ENCODE measurements around the gene EXOC3L4. TPM values are rescaled to one million over a fixed set of nuclear protein-coding genes. Genes with fewer than 3 reads are reported as not detected.

Gene EXOC3L4
- total and polyA plus RNA-seq, 2 donors (not counting 1 experiment from before 2014, with no cell fraction given) = 0.39 to 0.50 TPM

DNA sequence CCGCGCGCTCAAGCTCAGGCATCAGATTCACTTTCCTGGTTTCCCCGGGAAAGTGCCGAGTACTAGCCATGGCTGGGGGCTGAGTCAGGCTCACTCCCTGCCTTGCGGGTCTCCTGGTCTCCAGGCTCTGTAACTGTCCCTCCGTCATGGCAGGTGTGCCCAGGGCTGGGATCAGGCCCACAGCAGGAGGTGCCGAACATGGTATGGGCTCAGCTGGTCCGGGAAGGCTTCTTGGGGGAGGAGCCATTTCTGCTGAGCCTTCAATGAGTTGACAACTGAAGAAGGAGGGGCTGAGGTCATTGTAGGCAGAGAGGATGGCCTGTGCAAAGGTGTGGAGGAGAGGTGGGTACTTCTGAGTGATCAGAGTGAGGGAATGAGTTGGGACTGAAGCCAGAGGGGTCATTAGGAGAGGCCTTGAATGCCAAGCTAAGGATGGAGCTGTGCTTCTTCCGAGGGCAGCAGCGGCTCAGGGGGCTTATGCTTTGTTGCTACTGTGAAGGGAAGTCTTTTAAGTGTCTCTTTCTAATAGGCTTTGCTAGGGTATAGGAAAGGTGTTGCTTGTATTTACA is 769 bp downstream of the EXOC3L4 start:
- H3K4me2 ChIP-seq (ENCODE audit: extremely low read depth, insufficient read depth, low read length) = no peak overlapping the region
- TF ChIP-seq, protein P1, sequence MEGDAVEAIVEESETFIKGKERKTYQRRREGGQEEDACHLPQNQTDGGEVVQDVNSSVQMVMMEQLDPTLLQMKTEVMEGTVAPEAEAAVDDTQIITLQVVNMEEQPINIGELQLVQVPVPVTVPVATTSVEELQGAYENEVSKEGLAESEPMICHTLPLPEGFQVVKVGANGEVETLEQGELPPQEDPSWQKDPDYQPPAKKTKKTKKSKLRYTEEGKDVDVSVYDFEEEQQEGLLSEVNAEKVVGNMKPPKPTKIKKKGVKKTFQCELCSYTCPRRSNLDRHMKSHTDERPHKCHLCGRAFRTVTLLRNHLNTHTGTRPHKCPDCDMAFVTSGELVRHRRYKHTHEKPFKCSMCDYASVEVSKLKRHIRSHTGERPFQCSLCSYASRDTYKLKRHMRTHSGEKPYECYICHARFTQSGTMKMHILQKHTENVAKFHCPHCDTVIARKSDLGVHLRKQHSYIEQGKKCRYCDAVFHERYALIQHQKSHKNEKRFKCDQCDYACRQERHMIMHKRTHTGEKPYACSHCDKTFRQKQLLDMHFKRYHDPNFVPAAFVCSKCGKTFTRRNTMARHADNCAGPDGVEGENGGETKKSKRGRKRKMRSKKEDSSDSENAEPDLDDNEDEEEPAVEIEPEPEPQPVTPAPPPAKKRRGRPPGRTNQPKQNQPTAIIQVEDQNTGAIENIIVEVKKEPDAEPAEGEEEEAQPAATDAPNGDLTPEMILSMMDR (conservative IDR thresholded peaks at IDR 0.05 in 1 of 2, IDR thresholded peaks at IDR 0.05 in 1 of 2; ENCODE audit: low read depth in 1 of 2, low read length in 2 of 2) = no peak
- TF ChIP-seq EZH2 (IDR thresholded peaks at IDR 0.05; ENCODE audit: low read length, missing control alignments) = no peak
- no peak overlapping the region for H2AFZ ChIP-seq (ENCODE audit: low read length)
- H3K79me2 ChIP-seq (ENCODE audit: control insufficient read depth, insufficient read depth, low read length) = no peaks in the 10 kb centered on the region
- no peak for DNase-seq (ENCODE audit: low read depth in 2 of 2)
- no peak overlapping the region for H3K9ac ChIP-seq (ENCODE audit: insufficient read depth, low read length)
- H3K27me3 ChIP-seq (ENCODE audit: control insufficient read depth, insufficient read depth, low read length) = no peaks in the 10 kb centered on the region
- H3K36me3 ChIP-seq (ENCODE audit: control insufficient read depth, insufficient read depth, low read length) = no peaks in the 10 kb centered on the region
- H3K4me1 ChIP-seq (ENCODE audit: control insufficient read depth, extremely low read depth, insufficient read depth, low read length) = peaks cover 4% of the 10 kb centered on the region
- H3K9me3 ChIP-seq (ENCODE audit: control insufficient read depth, insufficient read depth, low read depth, low read length) = no peaks in the 10 kb centered on the region
- H3K27ac ChIP-seq (ENCODE audit: insufficient read depth, low read length) = no peak overlapping the region
- H4K20me1 ChIP-seq (ENCODE audit: control insufficient read depth, extremely low read depth, insufficient read depth, low read length) = no peaks in the 10 kb centered on the region
- no peak overlapping the region for H3K4me3 ChIP-seq (replicated peaks in 1 of 4; ENCODE audit: control extremely low read depth in 1 of 4, insufficient read depth in 1 of 4, low read depth in 3 of 4, low read length in 4 of 4)

DNA sequence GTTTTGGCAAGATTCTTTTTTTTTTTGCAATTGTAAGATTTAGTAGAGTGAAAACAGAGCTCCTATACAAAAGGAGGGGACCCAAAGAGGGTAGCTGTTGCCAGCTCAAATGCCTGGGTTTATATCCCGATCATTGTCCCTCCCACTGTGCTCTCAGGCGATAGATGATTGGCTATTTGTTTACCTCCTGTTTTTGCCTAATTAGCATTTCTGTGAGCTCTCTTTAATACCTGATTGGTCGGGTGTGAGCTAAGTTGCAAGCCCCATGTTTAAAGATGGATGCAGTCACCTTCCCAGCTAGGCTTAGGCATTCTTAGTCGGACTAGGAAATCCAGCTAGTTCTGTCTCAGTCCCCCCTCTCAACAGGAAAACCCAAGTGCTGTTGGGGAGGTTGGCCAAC is 1.9 kb downstream of the EXOC3L4 start:
- TF ChIP-seq EZH2 (IDR thresholded peaks at IDR 0.05; ENCODE audit: low read length, missing control alignments) = no peak
- TF ChIP-seq, protein P1 (conservative IDR thresholded peaks at IDR 0.05 in 1 of 2, IDR thresholded peaks at IDR 0.05 in 1 of 2; ENCODE audit: low read depth in 1 of 2, low read length in 2 of 2) = no peak
- Histone ChIP-seq H3K9me3 (ENCODE audit: control insufficient read depth, insufficient read depth, low read depth, low read length) (no peaks in the 10 kb centered on the region), H3K4me1 (ENCODE audit: control insufficient read depth, extremely low read depth, insufficient read depth, low read length) (peaks cover 4% of the 10 kb centered on the region), H3K9ac (ENCODE audit: insufficient read depth, low read length) (no peak overlapping the region), H3K27me3 (ENCODE audit: control insufficient read depth, insufficient read depth, low read length) (no peaks in the 10 kb centered on the region), H3K36me3 (ENCODE audit: control insufficient read depth, insufficient read depth, low read length) (no peaks in the 10 kb centered on the region), H3K79me2 (ENCODE audit: control insufficient read depth, insufficient read depth, low read length) (no peaks in the 10 kb centered on the region), H3K4me3 (replicated peaks in 1 of 4; ENCODE audit: control extremely low read depth in 1 of 4, insufficient read depth in 1 of 4, low read depth in 3 of 4, low read length in 4 of 4) (no peak overlapping the region), H3K27ac (ENCODE audit: insufficient read depth, low read length) (no peak overlapping the region), H2AFZ (ENCODE audit: low read length) (no peak overlapping the region), H4K20me1 (ENCODE audit: control insufficient read depth, extremely low read depth, insufficient read depth, low read length) (no peaks in the 10 kb centered on the region), H3K4me2 (ENCODE audit: extremely low read depth, insufficient read depth, low read length) (no peak overlapping the region)
- DNase-seq (ENCODE audit: low read depth in 2 of 2) = no peak

DNA sequence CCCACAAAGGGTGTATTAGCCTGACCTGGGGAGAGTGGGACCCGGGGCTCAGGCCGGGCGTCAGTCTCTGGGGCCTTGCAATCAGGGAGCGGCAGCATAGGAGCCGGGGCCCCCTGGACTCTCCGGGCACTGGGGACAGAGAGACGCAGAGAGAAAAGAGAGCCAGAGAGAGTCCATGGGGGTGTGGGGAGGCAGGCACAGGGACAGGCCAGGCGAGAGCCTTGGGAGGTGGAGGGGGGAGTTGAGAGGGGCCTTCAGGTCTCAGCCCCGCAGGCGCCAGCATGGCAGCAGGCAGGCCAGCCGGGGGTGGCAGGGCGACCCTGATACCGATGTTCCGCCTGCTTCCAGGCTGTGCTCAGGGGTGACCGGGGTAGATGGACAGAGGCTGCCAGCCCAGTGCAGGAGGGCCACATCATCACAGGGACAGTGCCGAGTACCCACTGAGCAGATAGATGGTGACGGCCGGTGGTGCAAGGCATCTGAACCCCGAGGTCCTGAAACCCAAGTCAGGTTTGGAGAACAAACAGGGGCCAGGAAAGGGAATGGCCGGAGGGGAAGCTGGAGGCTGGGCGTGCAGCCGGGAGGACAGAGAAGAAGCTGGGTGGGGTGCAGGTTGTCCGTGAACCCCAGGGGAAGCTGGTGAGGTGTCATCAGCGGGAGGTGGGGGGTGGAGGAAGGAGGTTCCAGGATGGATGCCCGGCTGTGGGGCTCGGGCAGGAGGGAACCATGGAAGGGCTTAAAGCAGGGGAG is 2.9 kb downstream of the EXOC3L4 start:
- no peaks in the 10 kb centered on the region for H4K20me1 ChIP-seq (ENCODE audit: control insufficient read depth, extremely low read depth, insufficient read depth, low read length)
- no peak overlapping the region for H3K4me2 ChIP-seq (ENCODE audit: extremely low read depth, insufficient read depth, low read length)
- no peak overlapping the region for H3K9ac ChIP-seq (ENCODE audit: insufficient read depth, low read length)
- H3K27ac ChIP-seq (ENCODE audit: insufficient read depth, low read length) = no peak overlapping the region
- H3K79me2 ChIP-seq (ENCODE audit: control insufficient read depth, insufficient read depth, low read length) = no peaks in the 10 kb centered on the region
- H3K9me3 ChIP-seq (ENCODE audit: control insufficient read depth, insufficient read depth, low read depth, low read length) = no peaks in the 10 kb centered on the region
- H2AFZ ChIP-seq (ENCODE audit: low read length) = no peak overlapping the region
- no peaks in the 10 kb centered on the region for H3K36me3 ChIP-seq (ENCODE audit: control insufficient read depth, insufficient read depth, low read length)
- DNase-seq (ENCODE audit: low read depth in 2 of 2) = no peak
- H3K27me3 ChIP-seq (ENCODE audit: control insufficient read depth, insufficient read depth, low read length) = peaks cover 6% of the 10 kb centered on the region
- H3K4me1 ChIP-seq (ENCODE audit: control insufficient read depth, extremely low read depth, insufficient read depth, low read length) = peaks cover 4% of the 10 kb centered on the region
- H3K4me3 ChIP-seq (replicated peaks in 1 of 4; ENCODE audit: control extremely low read depth in 1 of 4, insufficient read depth in 1 of 4, low read depth in 3 of 4, low read length in 4 of 4) = no peak overlapping the region
- TF ChIP-seq, protein P1 (conservative IDR thresholded peaks at IDR 0.05 in 1 of 2, IDR thresholded peaks at IDR 0.05 in 1 of 2; ENCODE audit: low read depth in 1 of 2, low read length in 2 of 2) = no peak
- TF ChIP-seq EZH2 (IDR thresholded peaks at IDR 0.05; ENCODE audit: low read length, missing control alignments) = no peak
